GM18505 (cell line): ENCODE results near the gene BPIFA3.

ENCODE experiments used
- ATAC-seq: cut with Tn5 transposase; IDR thresholded peaks from one replicate; pipeline ENCODE4 v1.9.1; 2021; ENCODE audit not compliant: unreplicated experiment
- POLR2A ChIP-seq: IDR thresholded peaks from 4 replicates; pipeline ENCODE4 v1.6.1; 2011; ENCODE audit warnings: borderline replicate concordance; ENCODE audit not compliant: insufficient read depth, insufficient read length; ENCODE audit errors: extremely low read depth

The BPIFA3 gene

GRCh38 chr20:33236351-33236750 is 19.2 kb downstream of the BPIFA3 start:
- ATAC-seq = no peak
- TF ChIP-seq POLR2A = no peak

DNA sequence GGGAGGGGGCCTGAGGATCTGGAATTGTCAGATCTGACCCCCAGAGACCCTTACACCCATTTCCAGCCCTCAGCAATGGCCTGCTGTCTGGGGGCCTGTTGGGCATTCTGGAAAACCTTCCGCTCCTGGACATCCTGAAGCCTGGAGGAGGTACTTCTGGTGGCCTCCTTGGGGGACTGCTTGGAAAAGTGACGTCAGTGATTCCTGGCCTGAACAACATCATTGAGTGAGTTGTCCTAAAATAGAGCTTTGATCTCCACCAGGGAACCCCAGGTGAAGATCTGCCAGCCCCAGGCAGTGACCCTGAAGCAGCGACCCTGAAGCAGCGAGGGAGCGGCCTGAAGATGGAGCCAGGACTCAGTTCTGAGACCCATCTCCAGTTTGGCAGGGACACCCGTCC is 20.8 kb downstream of the BPIFA3 start:
- TF ChIP-seq POLR2A = no peak
- no peak for ATAC-seq

DNA sequence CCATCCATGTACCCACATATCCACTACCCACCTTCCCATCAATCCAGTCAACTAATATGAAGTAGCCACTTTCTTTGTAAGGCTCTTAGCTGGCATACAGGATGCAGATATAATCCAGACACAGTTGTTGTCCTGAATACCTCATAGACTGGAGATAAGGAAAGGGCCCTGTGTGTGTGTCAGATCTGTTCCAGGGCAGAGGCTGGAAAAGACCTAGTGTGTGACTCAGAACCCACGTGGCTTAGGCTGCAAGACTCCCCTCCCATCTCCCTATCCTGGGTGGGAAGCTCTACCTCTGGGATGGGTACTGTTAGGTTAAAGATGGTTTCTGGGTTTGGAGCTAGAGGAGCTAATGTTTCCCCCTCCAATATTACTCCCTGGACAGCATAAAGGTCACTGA is 22.3 kb downstream of the BPIFA3 start:
- ATAC-seq = no peak

GRCh38 chr20:33239979-33240736 is 23.0 kb downstream of the BPIFA3 start:
- TF ChIP-seq POLR2A = no peak
- ATAC-seq = no peak

More for the DNA sequence above, 22.3 kb downstream of the BPIFA3 start:
- no peak for TF ChIP-seq POLR2A

DNA sequence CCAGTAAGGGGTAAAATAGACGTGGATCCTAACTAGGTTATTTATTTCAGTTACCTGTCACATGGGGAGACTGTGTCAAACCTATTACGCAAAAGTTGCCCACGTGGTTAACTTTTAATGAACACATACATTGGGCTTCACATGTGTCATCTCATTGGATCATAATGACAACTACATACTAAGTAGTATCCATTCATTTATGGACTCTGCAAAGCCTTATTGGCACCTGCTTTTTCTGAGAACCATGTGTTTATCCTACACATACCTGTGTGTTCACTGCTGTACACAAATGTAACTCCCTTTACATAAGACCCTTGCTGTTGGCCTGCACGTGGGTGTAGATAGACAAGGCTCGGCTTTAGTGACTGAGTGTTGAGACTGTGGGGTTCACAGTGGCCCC is 23.8 kb downstream of the BPIFA3 start:
- no peak for TF ChIP-seq POLR2A
- ATAC-seq = no peak

DNA sequence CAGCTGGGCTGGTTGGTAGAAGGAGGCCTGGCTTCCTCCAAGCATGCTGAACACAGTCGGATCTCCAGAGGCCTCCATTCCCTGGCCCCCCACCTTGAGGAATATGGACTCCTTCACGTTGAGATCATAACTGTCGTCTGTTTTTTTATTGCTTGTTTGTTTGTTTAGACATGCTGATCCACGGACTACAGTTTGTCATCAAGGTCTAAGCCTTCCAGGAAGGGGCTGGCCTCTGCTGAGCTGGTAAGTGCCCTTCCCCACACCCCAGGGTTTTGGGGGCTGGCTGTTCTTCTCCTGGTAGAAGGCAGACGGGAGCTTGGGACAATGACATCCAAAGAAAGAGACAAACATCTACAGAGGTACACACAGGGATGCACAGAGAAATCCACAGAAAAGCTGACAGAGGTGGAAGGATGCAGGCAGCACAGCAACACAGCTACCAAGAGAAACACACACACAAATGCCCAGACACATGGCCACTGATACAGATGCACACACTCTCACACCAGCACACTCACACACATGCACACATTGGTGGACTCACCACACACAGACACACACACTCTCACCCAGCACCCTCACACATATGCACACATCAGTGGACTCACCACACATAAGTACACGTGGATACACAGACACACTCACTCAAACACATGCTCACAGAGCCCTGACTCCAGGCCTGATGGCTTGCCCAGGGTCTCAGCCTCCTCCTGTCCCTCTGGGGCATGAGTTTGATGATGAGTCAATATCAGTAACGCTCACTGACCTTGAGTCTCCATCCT is 25.4 kb downstream of the BPIFA3 start:
- ATAC-seq = no peak
- no peak for TF ChIP-seq POLR2A

GRCh38 chr20:33246077-33246476 is 28.9 kb downstream of the BPIFA3 start:
- no peak for ATAC-seq
- no peak for TF ChIP-seq POLR2A

- ATAC-seq = no peak
- no peak for TF ChIP-seq POLR2A
Measured at GRCh38 chr20:33249456-33249855, 32.3 kb downstream of the BPIFA3 start.

DNA sequence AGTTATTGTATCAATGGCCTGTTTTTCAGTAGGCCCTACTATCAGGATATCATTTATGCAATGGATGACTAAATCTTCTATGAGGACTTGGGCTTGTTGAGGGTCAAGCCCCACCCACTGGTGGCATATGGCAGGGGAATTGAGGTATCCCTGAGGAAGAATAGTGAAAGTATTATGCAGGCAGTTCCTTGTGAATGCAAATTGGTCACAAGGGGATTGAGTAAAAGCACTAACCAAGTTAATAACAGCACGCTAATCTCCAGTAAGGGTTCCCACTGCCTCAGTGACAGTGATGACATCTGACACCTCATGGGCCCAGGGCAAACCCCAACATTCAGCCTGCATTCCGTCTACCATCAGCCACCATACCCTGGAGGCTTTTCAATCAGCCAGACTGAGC is 33.5 kb downstream of the BPIFA3 start:
- ATAC-seq = no peak
- TF ChIP-seq POLR2A = no peak

GRCh38 chr20:33251496-33251895 is 34.3 kb downstream of the BPIFA3 start:
- no peak for ATAC-seq
- TF ChIP-seq POLR2A = no peak

GRCh38 chr20:33252460-33252859 is 35.3 kb downstream of the BPIFA3 start:
- ATAC-seq = no peak
- no peak for TF ChIP-seq POLR2A

- no peak for ATAC-seq
- TF ChIP-seq POLR2A = no peak
Measured at GRCh38 chr20:33255005-33255404, 37.9 kb downstream of the BPIFA3 start.

GRCh38 chr20:33257237-33257636 is 40.1 kb downstream of the BPIFA3 start:
- ATAC-seq = no peak
- no peak for TF ChIP-seq POLR2A

GRCh38 chr20:33259371-33259770 is 42.2 kb downstream of the BPIFA3 start:
- ATAC-seq = no peak
- TF ChIP-seq POLR2A = no peak
